Thyroid gland (tissue), 4 donors: ENCODE results near the gene GNG4.

Experiments
- CTCF ChIP-seq, 6 experiments: fragments of 200-600 bp in 3 of 6; fragments of 450-650 bp in 3 of 6; sonication (generic) in 3 of 6; IDR thresholded peaks; one replicate each; pipeline ENCODE4 v1.5.1; 2016 to 2019; ENCODE audit warnings: antibody characterized with exemption in 6 of 6, mild to moderate bottlenecking in 2 of 6, inconsistent platforms in 1 of 6, moderate library complexity in 1 of 6
- POLR2A ChIP-seq, 2 donors: fragments of 450-650 bp; IDR thresholded peaks; one replicate each; pipeline ENCODE4 v1.6.1; 2017; ENCODE audit warnings: antibody characterized with exemption in 2 of 2, mild to moderate bottlenecking in 2 of 2, moderate library complexity in 1 of 2

DNA sequence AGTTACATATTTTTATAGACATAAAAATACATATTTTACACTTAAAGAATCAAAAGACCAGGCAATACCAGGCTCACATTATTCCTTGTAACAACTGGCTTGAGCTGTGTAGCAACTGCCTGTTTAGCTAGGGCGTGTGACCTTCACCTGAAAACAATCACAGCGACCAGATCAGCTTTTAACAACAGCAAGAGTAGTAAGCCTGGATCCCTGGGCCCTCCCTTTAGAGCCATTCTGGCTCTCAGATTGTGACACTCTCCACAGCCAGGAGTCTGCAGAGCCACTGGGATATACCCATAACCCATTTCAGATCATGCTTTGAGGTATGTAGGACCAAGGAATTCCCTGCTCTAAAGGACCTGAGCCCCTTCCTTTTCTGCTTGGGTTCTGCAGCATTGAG lies 29.4 kb upstream of the GNG4 start:
- TF ChIP-seq CTCF (IDR thresholded peaks at IDR 0.05) (no peak), POLR2A (IDR thresholded peaks at IDR 0.05) (no peak)
